Karpas-422 (cell line): ENCODE measurements around the gene KRT7. TPM values are rescaled to one million over a fixed set of nuclear protein-coding genes. Genes with fewer than 3 reads are reported as not detected.

ENCODE experiments used
- DNase-seq: peaks from one replicate; pipeline ENCODE4 v3.0.0-alpha.2; 2015
- H2AFZ ChIP-seq: fragments of 200-600 bp; sonication (generic); 2 replicates; pipeline ENCODE4 v1.6.1; 2014; ENCODE audit warnings: antibody characterized with exemption, low read length, mixed read lengths
- H3K27ac ChIP-seq: fragments of 200-600 bp; sonication (generic); 2 replicates; pipeline ENCODE4 v1.5.1; 2014; ENCODE audit warnings: mild to moderate bottlenecking, low read length, moderate library complexity
- H3K27me3 ChIP-seq: fragments of 200-600 bp; sonication (generic); 2 replicates; pipeline ENCODE4 v1.6.1; 2014; ENCODE audit warnings: low read length, mixed read lengths
- H3K36me3 ChIP-seq: fragments of 200-600 bp; sonication (generic); 2 replicates; pipeline ENCODE4 v1.6.1; 2014; ENCODE audit warnings: low read length, mixed read lengths; ENCODE audit not compliant: insufficient read depth
- H3K4me1 ChIP-seq: fragments of 200-600 bp; sonication (generic); 2 replicates; pipeline ENCODE4 v1.6.1; 2014; ENCODE audit warnings: mild to moderate bottlenecking, low read length, mixed read lengths
- H3K4me2 ChIP-seq: fragments of 200-600 bp; sonication (generic); 2 replicates; pipeline ENCODE4 v1.6.1; 2014; ENCODE audit warnings: low read length, low read depth, mild to moderate bottlenecking; ENCODE audit not compliant: poor library complexity, severe bottlenecking
- H3K4me3 ChIP-seq: fragments of 200-600 bp; sonication (generic); 2 replicates; pipeline ENCODE4 v1.5.1; 2014; ENCODE audit warnings: mild to moderate bottlenecking, antibody characterized with exemption, low read length, mixed read lengths
- H3K79me2 ChIP-seq: fragments of 200-600 bp; sonication (generic); 2 replicates; pipeline ENCODE4 v1.6.1; 2014; ENCODE audit warnings: mild to moderate bottlenecking, low read length, mixed read lengths
- H3K9ac ChIP-seq: fragments of 200-600 bp; sonication (generic); 2 replicates; pipeline ENCODE4 v1.6.0; 2014; ENCODE audit warnings: low read length
- H3K9me2 ChIP-seq: fragments of 200-600 bp; sonication (generic), shearing (Covaris generic); replicated peaks from 2 replicates; pipeline ENCODE4 v1.6.0; 2014; ENCODE audit warnings: mild to moderate bottlenecking, low read length, moderate library complexity; ENCODE audit not compliant: insufficient read depth
- H3K9me3 ChIP-seq: fragments of 300-700, 200-600 bp; sonication (generic); 2 replicates; pipeline ENCODE4 v1.6.1; 2014; ENCODE audit warnings: low read length, mixed read lengths
- H4K20me1 ChIP-seq: fragments of 200-600 bp; sonication (generic); 2 replicates; pipeline ENCODE4 v1.6.1; 2014; ENCODE audit warnings: mild to moderate bottlenecking, antibody characterized with exemption, low read length, low read depth; ENCODE audit not compliant: insufficient read depth
- total RNA-seq: library from RNA; depleted of rRNA; stranded (reverse); fragments of >200 nt; shearing (Covaris generic); gene quantifications from 2 replicates; pipeline ENCODE4 v1.2.3, GENCODE V29; 2014; ENCODE audit warnings: low replicate concordance

KRT7 gene
- total RNA-seq, 1 experiment from 2014 or later = not detected

DNA sequence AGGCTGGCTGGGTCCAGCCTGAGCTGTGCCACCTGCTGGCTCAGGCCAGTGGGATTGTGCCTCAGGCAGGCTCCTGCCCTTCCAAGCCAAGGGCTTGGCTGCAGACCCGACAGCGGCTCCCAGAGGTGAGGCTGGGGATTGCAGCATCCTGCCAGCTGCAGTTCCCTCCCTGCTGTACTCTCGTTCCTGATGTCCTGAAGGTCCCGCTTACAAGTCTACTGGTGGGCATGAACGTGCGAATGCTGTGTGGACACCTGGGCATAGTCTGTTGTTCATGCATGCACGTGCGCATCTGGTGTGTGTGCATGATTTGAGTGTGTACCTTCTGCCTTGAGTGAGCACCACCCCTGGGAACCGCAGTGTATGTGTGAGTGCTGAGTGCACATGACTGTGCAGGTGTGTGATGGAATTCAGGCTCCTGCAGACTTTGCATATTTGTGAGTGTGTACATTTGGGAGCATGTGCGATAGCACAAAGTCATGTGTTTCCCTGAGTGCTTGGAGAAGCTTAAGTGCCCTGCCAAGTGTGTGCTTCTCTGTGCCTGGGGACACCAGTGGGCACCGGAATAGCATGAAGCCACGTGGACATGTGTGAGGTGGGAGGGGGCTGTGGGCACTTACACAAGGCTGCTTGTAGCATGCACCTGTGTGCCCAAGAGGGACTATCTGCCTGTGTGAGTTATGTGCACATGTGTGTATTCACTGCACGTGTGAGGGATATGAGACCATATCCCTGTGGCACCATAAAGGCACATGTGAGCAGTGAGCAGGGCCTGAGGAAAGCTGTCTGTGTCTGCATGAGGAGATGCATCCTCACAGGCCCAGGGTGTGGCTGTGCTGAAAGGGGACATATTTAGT lies 19.3 kb upstream of the KRT7 start:
- H2AFZ ChIP-seq = no peak overlapping the region
- no peaks in the 10 kb centered on the region for H3K9me2 ChIP-seq
- no peak overlapping the region for H3K9ac ChIP-seq

DNA sequence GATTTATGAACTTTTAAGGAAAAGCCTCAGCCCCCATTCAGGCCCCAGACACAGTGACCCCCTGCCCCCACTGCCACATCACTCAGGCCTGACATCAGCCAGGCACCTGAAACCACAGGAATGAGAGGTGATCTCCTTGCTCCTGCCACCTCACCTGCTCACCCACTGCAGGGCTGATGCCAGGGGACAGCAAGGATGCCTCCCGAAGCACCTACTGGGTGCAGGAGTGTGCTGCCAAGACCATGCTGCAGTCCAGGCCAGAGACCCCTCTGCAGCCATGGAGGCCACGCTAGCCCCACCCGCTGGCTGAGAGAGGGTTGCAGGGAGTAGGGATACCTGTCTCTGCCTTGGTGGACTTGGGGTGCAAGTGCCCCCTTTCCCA lies 18.6 kb upstream of the KRT7 start:
- Histone ChIP-seq H3K4me2 (no peak overlapping the region), H4K20me1 (no peaks in the 10 kb centered on the region)
- no peak for DNase-seq

More for the DNA sequence above, 19.3 kb upstream of the KRT7 start:
- H3K4me3 ChIP-seq = no peak overlapping the region
- 0 out of 2 replicates have a peak, but pooled peaks cover 4% of the 10 kb centered on the region for H3K4me1 ChIP-seq
- no peak overlapping the region for H3K4me2 ChIP-seq
- H3K36me3 ChIP-seq = no peaks in the 10 kb centered on the region
- H4K20me1 ChIP-seq = no peaks in the 10 kb centered on the region
- no peaks in the 10 kb centered on the region for H3K9me3 ChIP-seq
- H3K27ac ChIP-seq = no peak overlapping the region
- H3K79me2 ChIP-seq = no peaks in the 10 kb centered on the region
- DNase-seq = peak; percentile 81
- no peaks in the 10 kb centered on the region for H3K27me3 ChIP-seq

DNA sequence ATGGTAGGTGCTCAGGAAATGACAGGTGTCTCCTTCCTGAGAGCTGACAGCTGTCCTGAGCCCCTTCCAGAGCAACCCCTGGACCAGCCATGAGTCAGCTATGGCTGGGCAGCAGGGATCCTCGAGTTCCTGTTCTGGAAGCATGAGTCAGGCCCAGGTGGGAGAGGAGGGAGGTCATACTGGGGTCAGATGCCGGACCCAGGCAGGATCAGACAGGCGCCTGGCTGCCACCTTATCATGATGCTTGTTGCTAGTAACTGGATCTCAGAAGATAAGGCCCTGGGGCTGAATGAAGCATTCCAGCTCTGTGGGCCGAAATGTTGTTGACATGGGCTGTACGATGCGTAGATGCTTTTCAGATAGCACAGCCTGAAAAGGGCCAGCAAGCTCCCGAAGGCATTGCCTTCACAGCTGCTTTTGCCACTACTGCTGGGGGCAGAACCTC lies 17.4 kb upstream of the KRT7 start:
- no peaks in the 10 kb centered on the region for H3K27me3 ChIP-seq
- no peak overlapping the region for H3K4me3 ChIP-seq
- H3K4me2 ChIP-seq = no peak overlapping the region
- H2AFZ ChIP-seq = no peak overlapping the region
- no peaks in the 10 kb centered on the region for H3K36me3 ChIP-seq
- H4K20me1 ChIP-seq = no peaks in the 10 kb centered on the region
- H3K9me3 ChIP-seq = no peaks in the 10 kb centered on the region
- no peak for DNase-seq
- no peaks in the 10 kb centered on the region for H3K79me2 ChIP-seq
- H3K4me1 ChIP-seq = 0 out of 2 replicates have a peak, but pooled peaks cover 4% of the 10 kb centered on the region
- H3K9me2 ChIP-seq = no peaks in the 10 kb centered on the region
- no peak overlapping the region for H3K9ac ChIP-seq
- H3K27ac ChIP-seq = no peak overlapping the region

More for the DNA sequence above, 18.6 kb upstream of the KRT7 start:
- no peaks in the 10 kb centered on the region for H3K27me3 ChIP-seq
- no peaks in the 10 kb centered on the region for H3K36me3 ChIP-seq
- no peak overlapping the region for H2AFZ ChIP-seq
- no peak overlapping the region for H3K9ac ChIP-seq
- H3K4me1 ChIP-seq = 0 out of 2 replicates have a peak, but pooled peaks cover 4% of the 10 kb centered on the region
- no peak overlapping the region for H3K4me3 ChIP-seq
- H3K9me2 ChIP-seq = no peaks in the 10 kb centered on the region
- H3K9me3 ChIP-seq = no peaks in the 10 kb centered on the region
- no peaks in the 10 kb centered on the region for H3K79me2 ChIP-seq
- no peak overlapping the region for H3K27ac ChIP-seq

DNA sequence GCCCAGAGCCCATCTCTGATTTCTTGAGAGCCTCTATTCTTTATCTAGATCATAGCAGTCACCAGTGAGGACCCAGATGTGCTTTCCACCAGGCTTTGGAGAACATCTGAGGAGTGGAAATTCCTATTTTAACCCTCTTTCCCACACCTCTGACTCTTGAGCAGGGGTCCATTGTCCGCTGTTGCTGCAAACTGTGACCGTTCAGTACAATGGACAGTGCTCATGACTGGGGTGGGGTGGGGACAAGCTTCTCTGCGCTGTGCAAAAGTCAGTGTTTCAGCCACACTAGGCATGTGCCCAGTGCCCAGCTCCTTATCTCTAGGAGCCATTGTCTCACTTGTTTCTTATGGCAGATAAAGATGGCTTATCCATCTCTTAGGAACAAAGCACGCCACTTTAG lies 16.9 kb upstream of the KRT7 start:
- H3K4me2 ChIP-seq = no peak overlapping the region
- H2AFZ ChIP-seq = no peak overlapping the region
- no peak for DNase-seq
- no peaks in the 10 kb centered on the region for H3K79me2 ChIP-seq
- H3K27me3 ChIP-seq = no peaks in the 10 kb centered on the region
- H3K9me2 ChIP-seq = no peaks in the 10 kb centered on the region
- no peaks in the 10 kb centered on the region for H4K20me1 ChIP-seq
- H3K4me3 ChIP-seq = no peak overlapping the region
- H3K4me1 ChIP-seq = 0 out of 2 replicates have a peak, but pooled peaks cover 4% of the 10 kb centered on the region
- H3K9me3 ChIP-seq = no peaks in the 10 kb centered on the region
- H3K36me3 ChIP-seq = no peaks in the 10 kb centered on the region
- no peak overlapping the region for H3K27ac ChIP-seq
- H3K9ac ChIP-seq = no peak overlapping the region

DNA sequence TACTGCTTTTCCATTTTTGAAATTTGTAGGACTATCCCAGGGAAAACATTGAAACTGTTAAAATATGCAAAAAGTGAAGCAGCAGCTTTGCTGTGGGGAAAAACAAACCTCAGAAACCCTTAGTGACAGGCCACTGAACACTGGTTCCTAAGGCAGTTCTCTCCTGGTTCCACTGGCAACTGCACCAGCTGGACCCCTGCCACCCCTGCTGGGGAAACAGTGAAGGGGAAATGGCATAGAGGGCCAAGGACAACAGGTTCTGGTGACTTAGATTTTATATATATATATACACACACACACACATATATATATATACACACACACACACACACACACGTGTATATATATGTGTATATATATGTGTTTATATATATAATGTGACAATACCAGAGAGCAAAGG lies 16.2 kb upstream of the KRT7 start:
- Histone ChIP-seq H3K4me1 (0 out of 2 replicates have a peak, but pooled peaks cover 4% of the 10 kb centered on the region), H3K9ac (no peak overlapping the region), H3K4me2 (no peak overlapping the region), H3K27ac (no peak overlapping the region), H3K4me3 (no peak overlapping the region), H3K9me3 (no peaks in the 10 kb centered on the region), H3K79me2 (no peaks in the 10 kb centered on the region), H3K36me3 (no peaks in the 10 kb centered on the region), H2AFZ (no peak overlapping the region), H3K27me3 (no peaks in the 10 kb centered on the region), H4K20me1 (no peaks in the 10 kb centered on the region), H3K9me2 (no peaks in the 10 kb centered on the region)
- DNase-seq = no peak

DNA sequence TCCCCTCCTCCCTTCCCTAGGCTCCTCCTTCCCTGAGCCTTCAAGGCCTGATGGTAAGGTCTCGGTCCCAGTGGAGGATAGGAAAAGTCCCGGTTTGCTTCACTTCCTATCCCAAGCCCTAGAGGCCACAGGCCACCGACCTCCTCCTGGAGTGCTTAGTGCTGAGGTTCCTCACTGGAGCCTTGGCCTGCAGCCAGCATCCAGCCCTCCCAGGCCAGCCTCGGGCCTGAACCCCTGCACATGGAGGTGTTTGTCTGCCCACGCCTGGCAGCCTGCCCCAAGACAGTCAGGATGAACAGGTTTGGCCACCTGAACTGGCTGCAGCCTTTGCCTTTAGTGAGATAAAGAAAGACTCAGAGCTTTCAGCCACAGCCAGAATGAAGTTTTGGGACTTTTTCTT lies 15.8 kb upstream of the KRT7 start:
- H4K20me1 ChIP-seq = no peaks in the 10 kb centered on the region
- H3K79me2 ChIP-seq = no peaks in the 10 kb centered on the region
- no peaks in the 10 kb centered on the region for H3K27me3 ChIP-seq
- no peak overlapping the region for H3K27ac ChIP-seq
- DNase-seq = no peak
- H3K4me1 ChIP-seq = 0 out of 2 replicates have a peak, but pooled peaks cover 4% of the 10 kb centered on the region
- no peak overlapping the region for H3K4me3 ChIP-seq
- H2AFZ ChIP-seq = no peak overlapping the region
- H3K36me3 ChIP-seq = no peaks in the 10 kb centered on the region
- H3K9ac ChIP-seq = no peak overlapping the region
- no peaks in the 10 kb centered on the region for H3K9me2 ChIP-seq
- H3K4me2 ChIP-seq = no peak overlapping the region
- H3K9me3 ChIP-seq = no peaks in the 10 kb centered on the region

DNA sequence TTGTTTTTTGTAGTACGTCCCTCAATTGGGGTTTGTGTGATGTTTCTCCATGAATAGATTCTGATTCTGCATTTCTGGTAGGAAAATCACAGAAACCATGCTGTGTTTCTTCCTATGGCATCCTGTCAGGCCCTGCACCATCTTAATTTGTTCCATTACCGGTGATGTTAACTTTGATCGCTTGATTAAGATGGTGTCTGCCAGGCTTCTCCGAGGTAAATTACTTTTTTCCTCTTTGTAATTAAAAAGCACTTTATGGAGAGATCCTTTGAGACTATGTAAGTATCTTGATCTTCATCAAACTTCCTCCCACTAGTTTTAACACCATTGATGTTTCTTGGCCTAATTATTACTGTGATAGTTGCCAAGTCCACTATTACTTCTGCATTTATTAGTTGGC lies 15.0 kb upstream of the KRT7 start:
- no peak overlapping the region for H2AFZ ChIP-seq
- no peaks in the 10 kb centered on the region for H4K20me1 ChIP-seq
- no peaks in the 10 kb centered on the region for H3K79me2 ChIP-seq
- no peak overlapping the region for H3K27ac ChIP-seq
- DNase-seq = no peak
- H3K9ac ChIP-seq = no peak overlapping the region
- H3K9me2 ChIP-seq = no peaks in the 10 kb centered on the region
- H3K4me1 ChIP-seq = 0 out of 2 replicates have a peak, but pooled peaks cover 4% of the 10 kb centered on the region
- H3K4me3 ChIP-seq = no peak overlapping the region
- H3K9me3 ChIP-seq = no peaks in the 10 kb centered on the region
- H3K27me3 ChIP-seq = no peaks in the 10 kb centered on the region
- H3K4me2 ChIP-seq = no peak overlapping the region
- H3K36me3 ChIP-seq = no peaks in the 10 kb centered on the region

DNA sequence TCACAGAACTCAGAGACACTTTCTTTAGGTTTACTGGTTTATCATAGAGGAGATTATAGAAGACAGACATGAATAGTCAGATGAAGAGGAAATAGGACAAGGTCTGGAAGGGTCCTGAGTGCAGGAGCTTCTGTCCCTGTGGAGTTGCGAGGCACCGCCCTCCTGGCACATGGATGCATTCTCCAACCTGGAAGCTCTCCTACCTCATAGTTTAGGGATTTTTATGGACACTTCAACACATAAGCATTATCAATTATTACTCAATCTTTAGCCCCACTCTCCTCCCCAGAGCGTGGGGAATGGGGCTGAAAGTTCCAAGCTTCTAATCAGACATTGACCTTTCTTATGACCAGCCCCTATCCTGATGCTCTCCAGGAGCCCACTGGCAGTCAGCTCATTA lies 12.6 kb upstream of the KRT7 start:
- H3K36me3 ChIP-seq = no peaks in the 10 kb centered on the region
- no peaks in the 10 kb centered on the region for H4K20me1 ChIP-seq
- no peak overlapping the region for H3K4me3 ChIP-seq
- H3K4me1 ChIP-seq = no peaks in the 10 kb centered on the region
- no peak overlapping the region for H3K9ac ChIP-seq
- H3K9me2 ChIP-seq = no peaks in the 10 kb centered on the region
- H3K27me3 ChIP-seq = no peaks in the 10 kb centered on the region
- no peak for DNase-seq
- no peak overlapping the region for H2AFZ ChIP-seq
- no peak overlapping the region for H3K4me2 ChIP-seq
- H3K79me2 ChIP-seq = no peaks in the 10 kb centered on the region
- H3K27ac ChIP-seq = no peak overlapping the region
- no peaks in the 10 kb centered on the region for H3K9me3 ChIP-seq
